GM18505 (cell line): ENCODE results near the gene BEND3.
"Not testable (repeated sequence)": the region's sequence is repeated elsewhere in the genome, so short reads cannot be mapped to it uniquely, and the experiment has no call there.

Source experiments
- ATAC-seq: cut with Tn5 transposase; IDR thresholded peaks from one replicate; pipeline ENCODE4 v1.9.1; 2021; ENCODE audit not compliant: unreplicated experiment
- POLR2A ChIP-seq: IDR thresholded peaks from 4 replicates; pipeline ENCODE4 v1.6.1; 2011; ENCODE audit warnings: borderline replicate concordance; ENCODE audit not compliant: insufficient read depth, insufficient read length; ENCODE audit errors: extremely low read depth

The BEND3 gene

DNA sequence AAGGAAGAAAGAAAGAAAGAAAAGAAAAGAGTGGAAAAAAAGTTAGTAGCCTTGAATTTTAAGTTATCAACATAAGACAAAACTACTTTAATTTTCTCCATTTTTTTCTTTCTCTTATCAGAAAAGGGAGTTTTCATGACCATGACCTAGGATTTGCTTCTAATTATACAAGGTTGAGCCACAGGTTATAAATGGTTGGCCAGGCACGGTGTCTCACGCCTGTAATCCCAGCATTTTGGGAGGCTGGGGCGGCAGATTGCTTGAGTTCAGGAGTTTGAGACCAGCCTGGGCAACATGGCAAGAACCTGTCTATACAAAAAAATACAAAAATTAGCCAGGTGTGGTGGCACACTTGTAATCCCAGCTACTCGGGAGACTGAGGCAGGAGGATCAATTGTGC, 95.1 kb downstream of the BEND3 start:
- TF ChIP-seq POLR2A: no peak
- ATAC-seq: no peak

DNA sequence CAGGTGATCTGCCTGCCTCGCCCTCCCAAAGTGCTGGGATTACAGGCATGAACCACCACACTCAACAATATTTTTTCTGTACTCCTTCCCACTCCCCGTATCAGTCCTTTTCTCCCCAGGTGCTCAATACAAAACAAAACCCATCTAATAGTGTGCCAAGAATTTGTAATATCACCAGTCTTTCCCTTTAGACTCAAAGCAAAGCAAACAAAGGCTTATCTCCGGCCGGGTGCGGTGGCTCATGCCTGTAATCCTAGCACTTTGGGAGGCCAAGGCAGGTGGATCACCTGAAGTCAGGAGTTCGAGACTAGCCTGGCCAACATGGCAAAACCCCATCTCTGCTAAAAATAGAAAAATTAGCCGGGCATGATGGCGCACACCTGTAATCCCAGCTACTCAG, 95.7 kb downstream of the BEND3 start:
- ATAC-seq: not testable (repeated sequence)

DNA sequence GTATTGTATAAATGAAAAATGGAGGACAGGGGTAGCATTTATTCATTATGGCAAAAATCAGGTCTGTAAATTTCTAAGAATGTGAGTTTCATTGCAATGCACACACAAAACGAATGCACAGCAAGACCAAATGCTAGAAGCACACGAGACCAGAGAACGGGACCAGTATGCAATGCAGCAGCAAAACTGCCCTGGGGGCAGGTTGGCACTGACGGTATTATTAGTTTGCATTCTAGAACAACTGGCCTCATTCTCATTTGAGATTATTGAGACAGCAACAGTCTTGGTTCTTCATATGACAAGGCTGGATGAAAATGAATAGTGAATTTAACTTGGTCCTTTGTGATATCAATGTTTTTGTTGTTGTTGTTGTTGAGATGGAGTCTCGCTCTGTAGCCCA, 96.3 kb downstream of the BEND3 start:
- no peak for ATAC-seq
- TF ChIP-seq POLR2A: no peak
